SK-N-SH (cell line): Measurements from ENCODE around the gene POU3F1. TPM values are rescaled to one million over a fixed set of nuclear protein-coding genes. Genes with fewer than 3 reads are reported as not detected.

Experiments used
- CTCF ChIA-PET: fragments of 300-600, 350-600 bp; formaldehyde crosslinking; extraction: SDS; loops from one replicate; lab custom pipeline; 2021; lab: Yijun Ruan, JAX
- POLR2A ChIA-PET: fragments of 350-600 bp; sonication (Branson Sonifier 250); formaldehyde crosslinking; extraction: SDS; loops from one replicate; lab custom pipeline; 2020; ENCODE audit warnings: antibody characterized with exemption, inconsistent platforms; lab: Yijun Ruan, JAX
- DNase-seq: peaks from one replicate; pipeline ENCODE4 v3.0.0; 2012
- H2AFZ ChIP-seq: fragments of 200-600 bp; sonication (generic); 2 replicates; pipeline ENCODE4 v1.8.1; 2016; ENCODE audit warnings: antibody characterized with exemption, mild to moderate bottlenecking, low read depth
- H3F3A ChIP-seq: fragments of 200-600 bp; sonication (generic); replicated peaks from 2 replicates; pipeline ENCODE3; 2016; ENCODE audit warnings: antibody characterized with exemption, mild to moderate bottlenecking; ENCODE audit not compliant: insufficient read depth
- H3K27ac ChIP-seq, 2 experiments: fragments of 200-500 bp in 1 of 2; fragments of 200-600 bp in 1 of 2; sonication (Bioruptor generic) in 1 of 2; sonication (generic), shearing (Covaris generic) in 1 of 2; 2 replicates each; pipeline versions ENCODE4 v1.5.1 to v1.6.1; 2014 to 2016; ENCODE audit warnings: low read depth in 2 of 2, inconsistent platforms in 1 of 2, low read length in 1 of 2, mild to moderate bottlenecking in 1 of 2, mixed read lengths in 1 of 2
- H3K27me3 ChIP-seq: fragments of 200-600 bp; sonication (generic), shearing (Covaris generic); 2 replicates; pipeline ENCODE4 v1.6.1; 2016; ENCODE audit warnings: mixed run types; ENCODE audit not compliant: insufficient read depth
- H3K36me3 ChIP-seq, 2 experiments: fragments of 200-500 bp in 1 of 2; fragments of 200-600 bp in 1 of 2; sonication (Bioruptor generic) in 1 of 2; sonication (generic) in 1 of 2; replicated peaks in 1 of 2; 2 replicates each; pipeline versions ENCODE3 to v1.5.1; 2014 to 2016; ENCODE audit warnings: low read length in 1 of 2, mild to moderate bottlenecking in 1 of 2; ENCODE audit not compliant: insufficient read depth in 2 of 2, control insufficient read depth in 1 of 2
- H3K4me1 ChIP-seq, 2 experiments: fragments of 200-500 bp in 1 of 2; fragments of 200-600 bp in 1 of 2; sonication (Bioruptor generic) in 1 of 2; sonication (generic), shearing (Covaris generic) in 1 of 2; 2 replicates each; pipeline versions ENCODE4 v1.5.1 to v1.6.1; 2014 to 2016; ENCODE audit warnings: low read depth in 1 of 2, low read length in 1 of 2, mixed run types in 1 of 2; ENCODE audit not compliant: insufficient read depth in 2 of 2, control insufficient read depth in 1 of 2
- H3K4me2 ChIP-seq: fragments of 200-600 bp; sonication (generic), shearing (Covaris generic); 2 replicates; pipeline ENCODE4 v1.6.1; 2017; ENCODE audit warnings: mixed run types
- H3K4me3 ChIP-seq, 2 experiments: fragments of 200-500 bp in 1 of 2; fragments of 200-600 bp in 1 of 2; sonication (Bioruptor generic) in 1 of 2; sonication (generic), shearing (Covaris generic) in 1 of 2; 2 replicates each; pipeline versions ENCODE4 v1.5.1 to v1.8.1; 2014 to 2016; ENCODE audit warnings: low read depth in 2 of 2, inconsistent platforms in 1 of 2, low read length in 1 of 2, mild to moderate bottlenecking in 1 of 2, mixed read lengths in 1 of 2, moderate library complexity in 1 of 2
- H3K79me2 ChIP-seq: fragments of 200-600 bp; sonication (generic); 2 replicates; pipeline ENCODE4 v1.8.1; 2017; ENCODE audit warnings: mild to moderate bottlenecking; ENCODE audit not compliant: insufficient read depth
- H3K9ac ChIP-seq: fragments of 200-600 bp; sonication (generic); 2 replicates; pipeline ENCODE4 v1.6.1; 2017; ENCODE audit warnings: mixed run types
- H3K9me2 ChIP-seq: fragments of 200-600 bp; sonication (generic); 2 replicates; pipeline ENCODE4 v1.6.1; 2017; ENCODE audit warnings: mixed run types
- H3K9me3 ChIP-seq: fragments of 200-600 bp; sonication (generic); 2 replicates; pipeline ENCODE4 v1.6.1; 2017; ENCODE audit warnings: mixed run types, mild to moderate bottlenecking, moderate library complexity
- H4K20me1 ChIP-seq: fragments of 200-600 bp; sonication (generic); 2 replicates; pipeline ENCODE4 v1.6.1; 2017; ENCODE audit warnings: mild to moderate bottlenecking, mixed run types; ENCODE audit not compliant: insufficient read depth
- CHD2 ChIP-seq: fragments of 150-350 bp; IDR thresholded peaks from 2 replicates; pipeline ENCODE4 v1.6.1; 2018; ENCODE audit warnings: low read length; ENCODE audit not compliant: partially characterized antibody
- ELF1 ChIP-seq: IDR thresholded peaks from 2 replicates; pipeline ENCODE4 v1.4.0; 2012
- EP300 ChIP-seq, 2 experiments: IDR thresholded peaks; 2 replicates each; pipeline versions ENCODE4 v1.4.0 to v1.6.1; 2012; ENCODE audit warnings: borderline replicate concordance in 1 of 2, low read depth in 1 of 2, low read length in 1 of 2
- EZH2phosphoT487 ChIP-seq: fragments of 200-600 bp; sonication (generic); IDR thresholded peaks from 2 replicates; pipeline ENCODE4 v1.6.1; 2017; ENCODE audit warnings: low read depth, mixed run types, mild to moderate bottlenecking, antibody characterized with exemption, moderate library complexity, borderline replicate concordance
- FOSL2 ChIP-seq: IDR thresholded peaks from 2 replicates; pipeline ENCODE4 v1.4.0; 2012; ENCODE audit warnings: low read depth, mild to moderate bottlenecking, moderate library complexity, borderline replicate concordance
- FOXJ3 ChIP-seq: sonication (generic); formaldehyde crosslinking; IDR thresholded peaks from 2 replicates; pipeline ENCODE4 v1.5.1; 2020; ENCODE audit warnings: mild to moderate bottlenecking, missing genetic modification reagents
- FOXM1 ChIP-seq: IDR thresholded peaks from 2 replicates; pipeline ENCODE4 v1.4.0; 2012; ENCODE audit warnings: low read depth, mild to moderate bottlenecking
- MAX ChIP-seq: IDR thresholded peaks from 2 replicates; pipeline ENCODE4 v1.4.0; 2012; ENCODE audit warnings: low read depth
- MEF2A ChIP-seq: IDR thresholded peaks from 2 replicates; pipeline ENCODE4 v1.4.0; 2012; ENCODE audit warnings: low read depth, borderline replicate concordance
- PBX3 ChIP-seq: IDR thresholded peaks from 2 replicates; pipeline ENCODE4; 2012
- POLR2AphosphoS5 ChIP-seq: IDR thresholded peaks from 2 replicates; pipeline ENCODE4 v1.6.1; 2012; ENCODE audit warnings: low read depth, low read length
- REST ChIP-seq: IDR thresholded peaks from 2 replicates; pipeline ENCODE4 v1.6.1; 2012; ENCODE audit warnings: mild to moderate bottlenecking, low read depth, low read length, moderate library complexity
- SIN3A ChIP-seq: IDR thresholded peaks from 2 replicates; pipeline ENCODE4 v1.6.1; 2012; ENCODE audit warnings: low read depth, mild to moderate bottlenecking, low read length, moderate library complexity, borderline replicate concordance
- TAF1 ChIP-seq: IDR thresholded peaks from 2 replicates; pipeline ENCODE4 v1.6.1; 2012; ENCODE audit warnings: low read depth, mild to moderate bottlenecking, low read length, moderate library complexity, borderline replicate concordance
- TCF12 ChIP-seq: IDR thresholded peaks from 2 replicates; pipeline ENCODE4 v1.4.0; 2012
- TEAD4 ChIP-seq: IDR thresholded peaks from 2 replicates; pipeline ENCODE4 v1.4.0; 2012; ENCODE audit warnings: mild to moderate bottlenecking, borderline replicate concordance; ENCODE audit not compliant: insufficient read depth
- USF2 ChIP-seq: fragments of 150-350 bp; IDR thresholded peaks from 2 replicates; pipeline ENCODE4 v1.6.1; 2017; ENCODE audit warnings: antibody characterized with exemption, low read length, low read depth, borderline replicate concordance
- YY1 ChIP-seq: IDR thresholded peaks from 2 replicates; pipeline ENCODE4 v1.4.0; 2012; ENCODE audit warnings: low read depth, mild to moderate bottlenecking
- WGBS: methylation state at CpG from one replicate; pipeline ENCODE4 v1.1.6; 2017; ENCODE audit warnings: low lambda C conversion rate; 5-methylcytosine and 5-hydroxymethylcytosine counted together
- polyA plus RNA-seq, 3 experiments: library from polyadenylated mRNA; depleted of rRNA; stranded (reverse); fragments of >200 nt; gene quantifications; 2 replicates each; pipeline ENCODE4 v1.2.3, GENCODE V29; 2012

Gene POU3F1
- polyA plus RNA-seq, 1 of the 3 experiments (the other 2 are of a cell fraction): not detected

- Histone ChIP-seq H2AFZ (no peak overlapping the region), H3K79me2 (peaks cover 43% of the 10 kb centered on the region), H3F3A (peaks cover 27% of the 10 kb centered on the region), H3K36me3 (peaks cover 0 to 18% of the 10 kb centered on the region in 2 experiments), H3K4me1 (peaks cover 39% of the 10 kb centered on the region in 2 experiments), H3K4me2 (no peak overlapping the region), H3K9ac (no peak overlapping the region), H4K20me1 (no peaks in the 10 kb centered on the region), H3K4me3 (no peak overlapping the region), H3K9me2 (no peaks in the 10 kb centered on the region), H3K27me3 (no peaks in the 10 kb centered on the region), H3K27ac (peak overlapping the region in 1 of 2 experiments; percentile 88; a peak in 1 of 4 replicates), H3K9me3 (no peaks in the 10 kb centered on the region)
- TF ChIP-seq TEAD4: no peak
- no peak for TF ChIP-seq USF2
- TF ChIP-seq ELF1: no peak
- TF ChIP-seq CHD2: no peak
- no peak for TF ChIP-seq EZH2phosphoT487
- TF ChIP-seq EP300 (IDR thresholded peaks at IDR 0.05; ENCODE audit: borderline replicate concordance in 1 of 2, low read depth in 1 of 2, low read length in 1 of 2): no peak
- no peak for TF ChIP-seq TCF12
- TF ChIP-seq FOXM1: no peak
- no peak for TF ChIP-seq MEF2A
- TF ChIP-seq TAF1: no peak
- no peak for TF ChIP-seq YY1
- ChIA-PET POLR2A (no interaction called here), CTCF (interaction anchor here (1.5 kb wide), 1 partner anchor 21 kb away, joined by 4 read pairs; no protein-coding TSS in a partner anchor)
- 84% methylated on average over 8 of the region's 9 CpGs for WGBS
- DNase-seq: no peak
These were observed 48.3 kb downstream of the POU3F1 start for GRCh38 chr1:37998089-37998808.

- H3K9me3 ChIP-seq: no peaks in the 10 kb centered on the region
- peaks cover 0 to 18% of the 10 kb centered on the region in 2 experiments for H3K36me3 ChIP-seq
- no peaks in the 10 kb centered on the region for H4K20me1 ChIP-seq
- ChIA-PET POLR2A (interaction anchor here (0.7 to 1.2 kb wide), 2 partner anchors 15 to 141 kb away, joined by 6 read pairs; partner anchors contain the start of gene UTP11), CTCF (interaction anchor here (0.5 to 1.5 kb wide), 4 partner anchors 14 to 137 kb away, joined by 3 to 4 read pairs (median 3); no protein-coding TSS in a partner anchor)
- no peak for DNase-seq
- H3K27ac ChIP-seq: peak overlapping the region in 1 of 2 experiments; percentile 84; a peak in 1 of 4 replicates
- H3K9ac ChIP-seq: no peak overlapping the region
- 93% methylated on average over 18 of the region's 25 CpGs for WGBS
- H3F3A ChIP-seq: peaks cover 27% of the 10 kb centered on the region
- no peaks in the 10 kb centered on the region for H3K9me2 ChIP-seq
- H3K4me3 ChIP-seq: no peak overlapping the region
- no peaks in the 10 kb centered on the region for H3K27me3 ChIP-seq
- no peak overlapping the region for H3K4me2 ChIP-seq
- peaks cover 35% of the 10 kb centered on the region for H3K79me2 ChIP-seq
- peaks cover 37 to 39% of the 10 kb centered on the region in 2 experiments for H3K4me1 ChIP-seq
- no peak overlapping the region for H2AFZ ChIP-seq
- TF ChIP-seq POLR2AphosphoS5 (no peak), MAX (no peak), PBX3 (no peak), MEF2A (no peak), FOSL2 (no peak), FOXJ3 (CRISPR knock-in tag) (no peak), SIN3A (no peak), USF2 (no peak), REST (no peak)
These were observed 49.1 kb downstream of the POU3F1 start for GRCh38 chr1:37997256-37998088.
